ENCODE results near the gene GDF10. TPM values are rescaled to one million over a fixed set of nuclear protein-coding genes. Genes with fewer than 3 reads are reported as not detected.

Gene GDF10
- total and polyA plus RNA-seq, 9 of the 15 experiments (the other 6 are each of a cell fraction or from before 2014, with no cell fraction given) = 0.03 to 0.20 (median 0.11) TPM; not detected in 6

GRCh38 chr10:47340608-47341170 lies 40.7 kb downstream of the GDF10 start:
- peaks cover 8 to 9% of the 10 kb centered on the region in 2 experiments; a peak in 4 of 5 replicates for H3K27me3 ChIP-seq (ENCODE audit: control insufficient read depth in 2 of 2, insufficient read depth in 2 of 2, low read length in 2 of 2)
- intact Hi-C loops (cut with micrococcal nuclease) = loop anchor here (1.0 to 5.0 kb wide), 3 partner anchors 78 to 316 kb away; no protein-coding TSS in a partner anchor
- no TSS peak for BruUV-seq (replicated peaks)
- peaks cover 8 to 23% of the 10 kb centered on the region in 2 experiments for H3K4me1 ChIP-seq (replicated peaks in 1 of 2; ENCODE audit: control insufficient read depth in 2 of 2, insufficient read depth in 2 of 2, low read length in 2 of 2)
- 36% methylated on average over 5 of the region's 5 CpGs for WGBS (ENCODE audit: insufficient coverage, low coverage, missing lambda C conversion rate)
- ATAC-seq = peak; percentile 76
- DNase-seq (ENCODE audit: extremely low read depth in 1 of 4, low spot score in 3 of 4) = peak; percentile 83 to 91 (median 88)
- H3K9ac ChIP-seq (ENCODE audit: insufficient read depth in 1 of 2, low read depth in 2 of 2, low read length in 2 of 2) = no peak overlapping the region
- H3K4me3 ChIP-seq = no peak overlapping the region
- no peak for FAIRE-seq
- H3K79me2 ChIP-seq (ENCODE audit: control insufficient read depth, insufficient read depth, low read length) = no peaks in the 10 kb centered on the region
- POLR2A ChIA-PET = interaction anchor here (0.8 to 1.0 kb wide), 3 partner anchors 10 to 17 kb away, joined by 3 read pairs; no protein-coding TSS in a partner anchor
- no peaks in the 10 kb centered on the region for H3K9me3 ChIP-seq (replicated peaks; ENCODE audit: control insufficient read depth, insufficient read depth, low read depth, low read length)
- no peak overlapping the region for H3K4me2 ChIP-seq (ENCODE audit: insufficient read depth, low read length)
- no peak overlapping the region for H3K27ac ChIP-seq (ENCODE audit: extremely low read depth, low read depth, low read length)
- in situ Hi-C loops (cut with MboI) = no loop called here
- H3K36me3 ChIP-seq (ENCODE audit: control insufficient read depth, insufficient read depth, low read length) = no peaks in the 10 kb centered on the region
- H3K9me1 ChIP-seq (ENCODE audit: control insufficient read depth, insufficient read depth, low read length) = no peaks in the 10 kb centered on the region
- peak overlapping the region; percentile 75; the same call in 1 of the 2 replicates for H2AFZ ChIP-seq (ENCODE audit: low read depth, low read length)
- no peaks in the 10 kb centered on the region for H4K20me1 ChIP-seq (replicated peaks; ENCODE audit: control insufficient read depth, insufficient read depth, low read length)
- CTCF ChIA-PET (ENCODE audit: low intra/inter-chr PET ratio) = interaction anchor here (0.8 to 2.8 kb wide), 6 partner anchors 29 to 348 kb away, joined by 3 to 31 read pairs (median 8); no protein-coding TSS in a partner anchor
- TF ChIP-seq ATF1 (CRISPR knock-in tag; IDR thresholded peaks at IDR 0.05) (no peak), ATF1 (tag; IDR thresholded peaks at IDR 0.05) (peak; percentile 69), CTBP1 (IDR thresholded peaks at IDR 0.05; ENCODE audit: borderline replicate concordance) (peak; percentile 46; the same call in 1 of the 2 replicates), RAD21 (CRISPR knock-in tag; conservative IDR thresholded peaks at IDR 0.05 in 1 of 2, IDR thresholded peaks at IDR 0.05 in 1 of 2) (peak; percentile 91 to 97), STAG1 (CRISPR knock-in tag; IDR thresholded peaks at IDR 0.05; ENCODE audit: borderline replicate concordance) (peak; percentile 54; the same call in 1 of the 2 replicates), CC2D1A (IDR thresholded peaks at IDR 0.05) (peak; percentile 51; the same call in 1 of the 2 replicates), MTF1 (CRISPR knock-in tag; IDR thresholded peaks at IDR 0.05; ENCODE audit: borderline replicate concordance) (no peak), RCOR1 (IDR thresholded peaks at IDR 0.05; ENCODE audit: borderline replicate concordance in 1 of 2, low read depth in 2 of 2, low read length in 2 of 2) (peak in 1 of 2 experiments; percentile 70; a peak in 2 of 4 replicates), JUN (IDR thresholded peaks at IDR 0.05; ENCODE audit: borderline replicate concordance, low read depth, low read length) (peak; percentile 55; the same call in 1 of the 2 replicates), JUN (CRISPR knock-in tag; IDR thresholded peaks at IDR 0.05; ENCODE audit: borderline replicate concordance) (no peak), KLF16 (IDR thresholded peaks at IDR 0.05) (peak; percentile 72; the same call in 1 of the 2 replicates), ATF3 (IDR thresholded peaks at IDR 0.05) (peak; percentile 83), ATF3 (CRISPR knock-in tag; conservative IDR thresholded peaks at IDR 0.05) (no peak)

All from K562 (cell line).